Vagina (tissue), 2 donors: ENCODE data around the gene CCDC87.

Experiments
- CTCF ChIP-seq, 3 experiments: fragments of 450-650 bp in 2 of 3; fragments of 200-600 bp in 1 of 3; sonication (generic) in 1 of 3; IDR thresholded peaks; one replicate each; pipeline ENCODE4 v1.5.1; 2017 to 2019; ENCODE audit warnings: antibody characterized with exemption in 3 of 3, mild to moderate bottlenecking in 2 of 3, moderate library complexity in 2 of 3
- POLR2AphosphoS5 ChIP-seq, 2 donors: sonication (generic); formaldehyde crosslinking; IDR thresholded peaks; one replicate each; pipeline ENCODE4 v1.9.0; 2017; ENCODE audit warnings: antibody characterized with exemption in 2 of 2, mild to moderate bottlenecking in 2 of 2, low read depth in 1 of 2; ENCODE audit not compliant: insufficient read depth in 1 of 2

- no peak for TF ChIP-seq CTCF (IDR thresholded peaks at IDR 0.05)
- no peak for TF ChIP-seq POLR2AphosphoS5 (IDR thresholded peaks at IDR 0.05; ENCODE audit: insufficient read depth in 1 of 2, low read depth in 1 of 2)
Observed at GRCh38 chr11:66563832-66564231, 29.0 kb downstream of the CCDC87 start.
